Measurements from ENCODE around the gene CDK13.

The CDK13 gene

GRCh38 chr7:39971924-39972323 lies 21.9 kb downstream of the CDK13 start:
- H3K4me2 ChIP-seq (ENCODE audit: low read depth, low read length) = no peak overlapping the region
- H3K27me3 ChIP-seq (replicated peaks; ENCODE audit: insufficient read depth, low read length) = no peaks in the 10 kb centered on the region

GRCh38 chr7:39973801-39974200 lies 23.7 kb downstream of the CDK13 start:
- Histone ChIP-seq H3K4me1 (ENCODE audit: low read length) (0 out of 2 replicates have a peak, but pooled peaks cover 2% of the 10 kb centered on the region), H3K36me3 (replicated peaks; ENCODE audit: insufficient read depth, low read length) (no peaks in the 10 kb centered on the region), H3K4me2 (ENCODE audit: low read depth, low read length) (no peak overlapping the region), H3K9me2 (replicated peaks; ENCODE audit: insufficient read depth, low read length) (no peaks in the 10 kb centered on the region), H2AFZ (ENCODE audit: low read length) (no peak overlapping the region), H3K79me2 (ENCODE audit: low read length) (peaks cover 99% of the 10 kb centered on the region), H4K20me1 (ENCODE audit: insufficient read depth, low read length) (peaks cover 4% of the 10 kb centered on the region; the same call in 1 of the 2 replicates), H3K4me3 (ENCODE audit: low read length) (no peak overlapping the region), H3K9ac (ENCODE audit: low read length) (no peak overlapping the region), H3K27me3 (replicated peaks; ENCODE audit: insufficient read depth, low read length) (no peaks in the 10 kb centered on the region), H3K27ac (ENCODE audit: low read length) (no peak overlapping the region), H3K9me3 (replicated peaks; ENCODE audit: insufficient read depth, low read length) (no peaks in the 10 kb centered on the region), H3F3A (ENCODE audit: insufficient read depth, low read length) (no peaks in the 10 kb centered on the region)
- DNase-seq = no peak
- TF ChIP-seq EZH2phosphoT487 (IDR thresholded peaks at IDR 0.05; ENCODE audit: low read length) (no peak), EZH2 (optimal IDR thresholded peaks at IDR 0.05; ENCODE audit: low read depth, low read length) (no peak), CTCF (IDR thresholded peaks at IDR 0.05; ENCODE audit: low read length) (no peak)

More at GRCh38 chr7:39971924-39972323, 21.9 kb downstream of the CDK13 start:
- Histone ChIP-seq H3F3A (ENCODE audit: insufficient read depth, low read length) (no peaks in the 10 kb centered on the region), H2AFZ (ENCODE audit: low read length) (no peak overlapping the region), H3K9me3 (replicated peaks; ENCODE audit: insufficient read depth, low read length) (no peaks in the 10 kb centered on the region), H3K79me2 (ENCODE audit: low read length) (peaks cover 99% of the 10 kb centered on the region), H3K4me1 (ENCODE audit: low read length) (0 out of 2 replicates have a peak, but pooled peaks cover 2% of the 10 kb centered on the region), H3K36me3 (replicated peaks; ENCODE audit: insufficient read depth, low read length) (no peaks in the 10 kb centered on the region), H4K20me1 (ENCODE audit: insufficient read depth, low read length) (peaks cover 10% of the 10 kb centered on the region; the same call in 1 of the 2 replicates), H3K4me3 (ENCODE audit: low read length) (no peak overlapping the region), H3K27ac (ENCODE audit: low read length) (no peak overlapping the region), H3K9me2 (replicated peaks; ENCODE audit: insufficient read depth, low read length) (no peaks in the 10 kb centered on the region), H3K9ac (ENCODE audit: low read length) (no peak overlapping the region)
- no peak for DNase-seq
- TF ChIP-seq EZH2phosphoT487 (IDR thresholded peaks at IDR 0.05; ENCODE audit: low read length) (no peak), EZH2 (optimal IDR thresholded peaks at IDR 0.05; ENCODE audit: low read depth, low read length) (no peak), CTCF (IDR thresholded peaks at IDR 0.05; ENCODE audit: low read length) (no peak)

- no peaks in the 10 kb centered on the region for H4K20me1 ChIP-seq (ENCODE audit: insufficient read depth, low read length)
- H3F3A ChIP-seq (ENCODE audit: insufficient read depth, low read length) = no peaks in the 10 kb centered on the region; the same call in 1 of the 2 replicates
- no peak overlapping the region for H3K9ac ChIP-seq (ENCODE audit: low read length)
- no peak for TF ChIP-seq EZH2phosphoT487 (IDR thresholded peaks at IDR 0.05; ENCODE audit: low read length)
- no peak for TF ChIP-seq CTCF (IDR thresholded peaks at IDR 0.05; ENCODE audit: low read length)
- no peak for TF ChIP-seq EZH2 (optimal IDR thresholded peaks at IDR 0.05; ENCODE audit: low read depth, low read length)
- H3K4me3 ChIP-seq (ENCODE audit: low read length) = no peak overlapping the region
- no peaks in the 10 kb centered on the region for H3K4me1 ChIP-seq (ENCODE audit: low read length)
- H3K9me2 ChIP-seq (replicated peaks; ENCODE audit: insufficient read depth, low read length) = no peaks in the 10 kb centered on the region
- H3K9me3 ChIP-seq (replicated peaks; ENCODE audit: insufficient read depth, low read length) = no peaks in the 10 kb centered on the region
- H3K27ac ChIP-seq (ENCODE audit: low read length) = no peak overlapping the region
- no peak overlapping the region for H3K4me2 ChIP-seq (ENCODE audit: low read depth, low read length)
- H3K36me3 ChIP-seq (replicated peaks; ENCODE audit: insufficient read depth, low read length) = no peaks in the 10 kb centered on the region
- no peaks in the 10 kb centered on the region for H3K27me3 ChIP-seq (replicated peaks; ENCODE audit: insufficient read depth, low read length)
- H2AFZ ChIP-seq (ENCODE audit: low read length) = no peak overlapping the region
- no peak for DNase-seq
- peaks cover 85% of the 10 kb centered on the region for H3K79me2 ChIP-seq (ENCODE audit: low read length)
Measured at GRCh38 chr7:39978230-39978934, 28.3 kb downstream of the CDK13 start.
